ENCODE measurements around the gene NELFB. TPM values are rescaled to one million over a fixed set of nuclear protein-coding genes. Genes with fewer than 3 reads are reported as not detected.

The NELFB gene
- total RNA-seq, 1 donor from 2014 or later, result 39.2 TPM

DNA sequence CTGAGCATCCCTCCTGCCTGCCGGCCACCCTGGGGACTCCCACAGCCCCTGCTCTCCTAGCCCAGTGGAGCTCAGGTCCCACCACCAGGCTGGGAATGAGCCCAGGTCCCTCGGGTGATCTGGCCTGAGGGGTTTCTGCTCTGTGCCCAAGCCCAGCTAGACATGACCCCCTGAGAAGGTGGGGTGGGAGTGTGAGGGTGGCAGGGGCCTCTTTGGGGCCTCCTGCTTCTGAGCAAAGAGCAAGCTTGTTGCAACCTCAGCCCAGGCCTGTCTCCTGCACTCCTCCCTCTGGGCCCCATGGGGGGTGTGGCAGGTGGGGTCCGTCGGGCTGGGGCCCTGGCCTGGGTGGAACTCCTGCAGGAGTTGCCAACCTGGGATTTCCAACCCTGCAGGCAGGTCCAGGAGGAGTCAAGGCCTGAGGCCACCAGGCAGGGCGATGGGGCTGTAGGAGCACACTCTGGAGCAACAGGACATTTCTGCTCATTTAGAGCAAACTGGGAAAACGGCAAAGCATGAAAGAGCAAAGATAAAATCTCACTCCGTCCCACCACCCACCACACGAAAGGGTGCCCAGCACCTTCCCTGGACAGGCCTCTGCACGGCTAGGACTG is 58.3 kb downstream of the NELFB start:
- DNase-seq (ENCODE audit: low spot score), result peak; percentile 88

DNA sequence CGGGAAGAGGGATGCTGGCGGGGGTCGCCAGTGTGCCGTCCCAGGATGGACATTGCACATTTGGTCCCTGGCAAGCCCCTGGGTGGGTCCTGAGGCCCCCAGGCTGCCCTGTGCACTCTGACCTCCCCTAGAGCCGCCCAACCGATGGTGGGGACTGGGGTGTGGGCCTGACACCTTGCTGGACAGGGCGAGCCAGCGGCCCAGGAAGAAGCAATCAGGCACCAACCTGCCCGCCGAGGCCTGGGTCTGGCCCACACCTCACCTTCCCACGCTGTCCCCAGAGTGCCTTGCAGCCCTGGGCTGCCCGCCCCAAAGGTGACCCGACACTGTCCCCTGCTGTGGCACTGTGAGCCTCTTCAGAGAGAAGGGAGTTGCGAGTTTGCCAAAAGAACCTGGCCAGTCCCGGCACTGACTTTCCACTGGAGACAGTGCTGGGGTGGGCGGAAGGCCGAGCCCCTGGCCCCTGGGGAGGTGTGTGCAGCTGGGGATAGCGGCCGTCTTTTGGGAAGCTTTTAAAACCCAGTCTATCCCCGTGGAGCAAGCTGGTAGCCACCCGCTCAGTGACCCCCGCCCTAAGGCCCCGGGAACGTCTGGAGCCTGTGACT is 58.9 kb downstream of the NELFB start:
- peak; percentile 80 for DNase-seq (ENCODE audit: low spot score)

DNA sequence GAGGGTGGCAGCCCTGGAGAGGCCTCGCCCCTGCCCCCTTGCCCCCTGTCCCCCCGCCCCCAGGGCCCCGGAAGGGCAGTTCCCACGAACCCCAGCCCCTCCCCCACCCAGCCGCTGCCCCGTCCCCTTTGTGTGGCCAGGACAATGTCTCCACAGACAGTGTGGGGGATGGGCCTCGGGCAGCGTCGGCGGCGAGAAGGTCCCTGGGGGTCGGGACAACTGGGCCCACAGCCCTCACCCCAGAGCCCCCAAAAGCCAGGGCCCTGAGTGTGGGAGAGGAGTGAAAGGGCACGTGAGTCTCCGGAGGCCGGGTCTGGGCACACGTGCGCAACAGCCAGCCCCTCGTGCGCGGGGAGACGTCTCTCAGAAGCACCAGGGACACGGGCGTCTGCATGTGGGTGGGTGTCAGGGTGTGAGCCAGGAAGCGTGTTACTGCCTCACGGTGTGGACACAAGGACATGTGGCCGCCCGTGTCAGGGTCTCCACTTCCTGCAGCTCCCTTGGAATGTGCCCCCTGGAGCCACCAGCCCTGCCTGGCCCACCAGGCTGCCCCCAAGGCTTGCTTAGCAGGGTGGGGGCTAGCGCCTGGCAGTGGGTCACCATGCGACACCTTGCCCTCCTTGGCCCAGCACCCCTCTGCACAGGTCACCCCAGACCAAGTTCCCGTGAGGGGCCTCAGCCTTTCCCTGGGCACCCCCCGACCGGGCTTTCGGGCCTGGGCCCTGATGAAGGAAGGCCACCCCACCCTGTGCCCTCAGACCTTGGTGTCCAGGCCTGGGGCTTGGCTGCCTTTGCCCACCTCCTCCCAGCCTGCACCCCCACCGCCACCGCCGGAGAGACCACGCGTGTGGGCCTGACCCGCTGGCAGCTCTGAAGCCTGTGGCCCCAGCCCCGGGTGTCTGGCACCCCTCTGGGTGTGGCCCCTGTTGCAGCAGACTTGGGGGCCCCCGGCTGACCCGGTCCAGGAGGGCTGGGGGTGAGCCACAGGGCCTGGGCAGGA is 59.7 kb downstream of the NELFB start:
- peak; percentile 88 for DNase-seq (ENCODE audit: low spot score)

DNA sequence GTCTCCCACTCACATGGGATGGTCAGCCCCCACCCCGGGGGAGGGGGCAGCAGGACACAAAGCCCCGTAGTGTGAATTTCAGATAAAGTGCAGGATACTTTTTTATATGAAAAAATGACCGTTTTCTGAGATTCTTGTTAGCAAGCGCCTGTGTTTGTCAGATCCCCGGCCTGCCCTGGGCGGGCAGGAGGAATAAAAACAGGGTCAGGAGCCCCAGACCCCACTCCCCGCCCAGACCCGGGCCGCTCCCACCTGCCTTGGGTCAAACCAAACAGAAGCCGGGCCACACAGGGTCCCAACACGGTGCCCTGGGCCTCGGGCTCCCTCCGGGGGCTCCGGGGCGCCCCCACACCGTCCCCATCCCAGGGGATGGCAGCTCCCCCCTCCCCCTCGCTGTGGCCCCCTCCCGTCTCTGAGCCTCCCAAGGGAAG is 60.5 kb downstream of the NELFB start:
- no peak for DNase-seq (ENCODE audit: low spot score)

DNA sequence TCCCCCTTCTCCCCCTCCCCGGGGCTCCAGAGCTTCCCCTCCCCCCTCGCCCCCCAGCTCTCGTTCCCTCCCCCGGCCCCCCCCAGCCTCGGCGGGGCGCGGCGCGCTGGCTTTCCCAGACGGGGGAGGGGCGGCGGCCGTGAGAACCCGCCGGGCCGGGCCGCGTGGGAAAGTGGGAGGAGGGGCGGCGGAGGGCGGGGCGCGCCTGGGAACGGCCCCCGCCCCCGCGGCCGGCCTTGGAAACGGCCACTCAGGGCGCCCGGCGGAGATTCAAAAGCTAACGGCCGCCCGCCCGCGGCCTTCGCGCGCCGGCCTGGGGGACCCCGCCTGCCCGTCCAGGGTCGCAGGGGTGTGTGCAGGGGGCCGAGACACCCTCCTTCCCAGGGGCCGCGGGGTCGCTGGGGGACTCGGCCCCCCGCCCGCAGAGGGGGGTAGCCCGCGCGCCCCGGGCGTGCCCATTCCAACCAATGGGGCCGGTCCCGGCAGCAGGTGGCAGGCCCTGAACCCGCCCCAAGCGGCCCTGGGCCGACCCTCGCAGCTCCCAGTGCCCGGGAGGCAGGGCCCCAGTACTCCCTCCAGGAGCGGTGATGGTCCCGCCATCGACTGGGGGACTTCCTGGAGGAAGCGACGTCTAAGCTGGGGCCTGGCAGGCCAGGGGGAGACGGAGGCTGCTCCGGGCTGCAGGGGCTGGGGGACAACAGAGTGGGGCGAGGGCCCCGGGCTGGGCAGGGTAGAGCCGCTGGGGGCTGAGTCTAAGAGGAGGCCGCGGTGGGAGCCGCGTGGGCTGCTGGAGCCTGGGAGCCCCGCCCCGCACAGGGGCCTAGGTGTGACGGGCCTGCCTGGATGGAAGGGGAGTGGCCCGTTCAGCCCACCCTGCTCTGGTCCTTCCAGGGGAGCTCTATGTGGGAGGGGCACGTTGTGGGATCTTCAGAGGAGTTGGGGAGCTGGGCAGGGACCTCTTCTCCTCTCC is 61.2 kb downstream of the NELFB start:
- DNase-seq (ENCODE audit: low spot score), result peak; percentile 84

DNA sequence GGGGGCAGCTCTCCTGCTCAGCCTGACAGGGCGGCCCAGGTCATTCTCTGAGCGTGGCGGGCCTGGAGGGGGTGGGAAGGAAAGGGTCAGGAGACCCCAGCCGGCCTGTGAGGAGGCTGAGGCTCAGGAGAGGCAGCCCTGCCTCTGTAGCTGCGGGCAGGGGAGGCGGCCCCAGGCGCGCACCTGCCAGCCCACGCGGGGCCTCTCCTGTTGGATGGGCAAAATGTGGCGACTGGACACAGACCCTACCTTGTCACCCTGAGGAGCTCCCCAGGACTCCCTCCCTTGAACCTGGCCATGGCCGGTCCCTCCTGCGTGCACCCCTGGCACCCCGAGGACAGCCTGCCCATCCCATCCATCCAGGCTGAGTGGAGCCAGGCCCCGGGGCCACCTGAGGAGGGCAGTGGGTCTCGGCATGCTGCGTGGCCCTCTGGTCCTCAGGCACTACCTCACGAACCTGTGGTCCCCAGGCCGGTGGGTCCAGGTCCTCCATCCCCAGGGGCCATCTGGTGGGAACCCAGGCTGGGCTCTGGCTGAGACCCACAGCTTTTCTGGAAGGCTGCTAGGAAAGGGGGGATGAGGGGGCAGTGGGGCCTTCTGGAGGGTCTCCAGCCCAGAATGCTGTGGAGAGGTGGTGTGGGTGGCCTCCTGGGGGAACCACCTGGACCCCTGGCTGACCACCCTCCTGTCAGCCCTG is 62.0 kb downstream of the NELFB start:
- DNase-seq (ENCODE audit: low spot score), result peak; percentile 81

DNA sequence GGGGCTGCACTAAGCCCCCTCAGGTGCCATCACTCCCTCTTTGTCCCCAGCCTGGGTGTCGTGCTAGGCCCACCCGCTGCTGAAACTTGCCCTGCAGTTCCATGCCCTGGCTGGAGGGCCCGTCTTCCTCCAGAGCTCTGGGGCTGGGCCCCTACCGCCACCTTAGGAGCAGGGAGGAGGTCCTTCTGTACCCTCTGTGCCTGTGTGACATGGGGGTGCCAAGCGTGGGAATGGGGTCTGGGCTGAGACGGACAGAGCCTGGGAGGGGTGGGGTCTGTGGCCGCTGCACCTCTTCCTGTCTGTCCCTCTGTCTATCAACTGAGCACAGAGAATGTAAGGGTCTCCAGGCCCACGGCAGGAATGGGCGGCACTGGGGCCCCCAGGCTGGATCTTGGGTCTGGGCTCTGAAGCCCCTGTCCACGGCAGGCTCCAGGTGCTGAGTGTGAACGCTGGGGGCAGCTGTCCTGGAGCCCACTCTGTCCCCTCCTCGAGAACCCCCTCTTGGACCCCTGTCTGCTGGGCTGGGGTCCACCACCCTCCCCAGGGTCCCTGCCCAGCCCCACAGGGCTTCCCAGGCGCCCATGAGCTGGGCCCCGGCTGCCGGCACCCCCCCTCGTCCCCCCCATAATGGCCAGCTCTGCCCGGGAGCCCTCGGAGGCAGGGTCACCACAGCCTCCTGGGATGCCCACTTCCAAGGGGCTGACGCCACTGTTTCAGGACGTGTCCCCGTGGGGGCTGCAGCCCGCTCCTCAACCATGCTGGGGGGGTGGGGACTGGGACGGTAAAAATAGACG is 62.8 kb downstream of the NELFB start:
- peak; percentile 72 for DNase-seq (ENCODE audit: low spot score)

GRCh38 chr9:137318602-137319001 is 63.5 kb downstream of the NELFB start:
- no peak for DNase-seq (ENCODE audit: low spot score)

- DNase-seq (ENCODE audit: low spot score), result no peak
These were observed 64.0 kb downstream of the NELFB start for GRCh38 chr9:137319011-137319738.

DNA sequence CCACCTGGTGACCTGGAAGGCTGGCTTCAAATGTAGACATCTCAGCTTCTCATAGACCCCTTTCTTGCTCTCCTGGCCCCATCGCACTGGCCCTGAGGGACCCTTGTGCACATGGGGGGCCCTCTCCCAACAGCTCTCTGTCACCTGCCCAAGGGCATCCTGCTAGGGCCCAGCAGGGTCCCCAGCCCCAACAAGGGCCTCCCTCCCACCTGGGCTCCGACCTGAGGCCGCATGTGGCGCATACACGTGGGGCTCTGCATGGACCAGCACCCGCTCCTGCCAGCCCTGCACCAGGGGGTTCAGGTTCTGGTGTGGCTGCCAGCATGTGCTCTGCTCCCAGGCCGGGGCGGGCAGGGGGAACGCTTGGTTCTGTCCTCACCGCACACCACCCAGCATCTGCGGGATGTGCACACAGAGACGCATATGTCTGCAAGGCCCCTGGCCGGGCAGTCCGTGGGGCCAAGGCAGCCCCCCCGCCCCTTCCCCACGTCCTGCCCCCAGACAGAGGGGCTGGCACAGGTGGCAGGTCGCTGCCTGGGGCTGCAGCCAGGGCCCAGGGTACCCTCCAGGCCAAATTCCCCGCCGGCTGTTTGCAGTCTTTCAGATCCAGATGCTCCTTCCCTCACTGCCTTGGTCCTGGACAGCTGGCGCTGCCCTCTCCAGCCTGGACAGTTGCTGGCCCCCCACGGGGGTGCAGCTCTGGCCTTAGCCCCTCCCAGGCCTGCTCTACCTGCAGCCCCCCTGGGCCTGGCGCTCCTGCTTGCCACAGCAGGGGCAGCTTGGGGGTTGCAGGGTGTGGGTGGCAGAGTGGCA is 64.8 kb downstream of the NELFB start:
- no peak for DNase-seq (ENCODE audit: low spot score)

DNA sequence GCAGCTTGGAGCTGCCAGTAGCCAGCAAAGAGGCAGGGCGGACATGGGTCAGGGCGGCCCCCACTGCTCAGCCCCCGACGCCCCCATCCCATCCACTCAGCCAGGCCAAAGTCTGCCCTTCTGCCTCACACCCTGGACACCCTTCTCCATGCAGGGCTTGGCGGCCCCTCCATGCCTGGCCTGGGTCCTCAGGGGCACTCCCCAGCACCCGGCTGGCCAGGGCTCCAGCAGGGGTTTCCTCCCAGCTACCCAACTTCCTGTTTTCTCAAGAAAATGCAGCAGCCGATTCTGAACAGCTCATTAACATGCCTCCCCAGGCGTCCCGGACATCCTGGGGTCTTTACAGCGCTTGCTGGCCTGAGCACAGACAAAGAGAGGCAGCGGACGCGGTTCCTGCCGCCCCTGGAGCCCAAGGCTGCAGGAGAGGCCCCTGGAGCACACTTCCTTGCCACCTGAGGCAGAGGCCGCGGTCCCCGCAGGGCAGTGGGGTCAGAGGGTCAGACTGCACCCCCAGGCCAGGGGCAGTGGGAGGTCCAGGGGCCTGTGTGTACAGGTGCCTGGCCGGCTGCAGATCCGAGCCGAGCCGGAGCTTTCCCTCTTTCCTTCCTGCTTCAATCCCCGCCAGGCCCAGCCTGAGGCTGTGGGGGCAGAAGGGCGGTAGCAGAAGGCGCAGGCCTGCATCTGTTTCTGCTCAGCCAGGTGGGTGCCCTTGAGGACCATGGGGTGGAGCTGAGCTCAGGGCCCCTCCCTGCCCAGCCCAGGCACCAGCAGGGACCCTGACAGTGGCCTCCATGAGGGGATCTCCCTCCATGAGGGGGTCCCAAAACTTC is 65.6 kb downstream of the NELFB start:
- DNase-seq (ENCODE audit: low spot score), result no peak

DNA sequence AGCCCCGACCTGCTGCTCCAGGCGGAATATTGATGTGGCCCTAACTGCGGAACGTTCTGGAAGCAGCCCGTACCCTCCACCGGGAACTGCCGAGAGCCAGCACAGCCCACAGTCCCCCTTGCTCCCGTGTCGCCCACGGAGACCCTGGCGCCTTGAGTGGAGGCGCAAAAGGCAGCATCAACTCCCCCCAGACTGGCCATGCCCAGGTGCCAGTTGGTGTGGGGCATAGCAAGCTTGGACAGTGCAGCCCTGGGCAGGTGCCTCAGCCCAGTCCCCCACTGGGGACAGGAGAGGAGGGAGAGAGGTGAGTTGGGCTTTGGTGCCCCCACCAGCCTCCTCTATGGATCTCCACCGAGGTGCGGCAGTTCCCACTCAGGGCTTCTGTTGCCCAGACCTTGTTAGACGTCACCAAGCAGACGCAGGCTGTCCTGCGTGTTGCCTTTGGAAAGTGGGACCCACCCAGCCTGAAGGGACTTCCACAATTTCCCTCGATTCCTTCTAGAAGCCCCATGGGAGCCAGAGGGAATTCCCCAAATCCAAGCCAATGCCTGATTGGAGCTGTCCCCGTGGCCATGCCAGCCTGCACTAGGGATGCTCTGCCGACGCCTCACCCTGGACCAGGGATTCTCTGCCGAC is 66.7 kb downstream of the NELFB start:
- DNase-seq (ENCODE audit: low spot score), result no peak
